Measurements from ENCODE around the gene SEMA3C. TPM values are rescaled to one million over a fixed set of nuclear protein-coding genes. Genes with fewer than 3 reads are reported as not detected.

SEMA3C gene
- total RNA-seq, 8 experiments from 2014 or later, result 32.2 to 219 (median 49.9) TPM

GRCh38 chr7:80819503-80819902 lies 99.3 kb downstream of the SEMA3C start:
- no peak overlapping the region for H3K27ac ChIP-seq
- in situ Hi-C loops (cut with MboI; ENCODE audit: low pct_unique_long_range_greater_than_20kb in 2 of 9, low sequenced_read_pairs in 9 of 9, unreplicated experiment in 9 of 9), result no loop called here
- H3K4me1 ChIP-seq (replicated peaks in 1 of 2), result peaks cover 8 to 26% of the 10 kb centered on the region in 2 donors
- ATAC-seq (replicated peaks in 6 of 8), result no peak
- H3K4me3 ChIP-seq, result no peak overlapping the region

GRCh38 chr7:80818181-80818580 lies 100.7 kb downstream of the SEMA3C start:
- in situ Hi-C loops (cut with MboI; ENCODE audit: low pct_unique_long_range_greater_than_20kb in 2 of 9, low sequenced_read_pairs in 9 of 9, unreplicated experiment in 9 of 9), result no loop called here
- H3K4me3 ChIP-seq, result no peak overlapping the region
- H3K4me1 ChIP-seq (replicated peaks in 1 of 2), result peaks cover 3 to 18% of the 10 kb centered on the region in 2 donors
- ATAC-seq (replicated peaks in 6 of 8), result no peak
- WGBS, 10 experiments, result 67 to 100% (median 90%) methylated on average over 1 to 5 of the region's 5 CpGs; no CpG with 5 or more reads in 1 of the 10 experiments
- no peak overlapping the region for H3K27ac ChIP-seq

- WGBS, 10 experiments, result 48 to 100% (median 88%) methylated on average over 1 to 2 of the region's 2 CpGs; no CpG with 5 or more reads in 2 of the 10 experiments
- in situ Hi-C loops (cut with MboI; ENCODE audit: low pct_unique_long_range_greater_than_20kb in 2 of 9, low sequenced_read_pairs in 9 of 9, unreplicated experiment in 9 of 9), result no loop called here
- no peak overlapping the region for H3K27ac ChIP-seq
- ATAC-seq (replicated peaks in 6 of 8), result no peak
- H3K4me1 ChIP-seq (replicated peaks in 1 of 2), result peaks cover 3 to 7% of the 10 kb centered on the region in 2 donors
- H3K4me3 ChIP-seq, result no peak overlapping the region
Measured at GRCh38 chr7:80816806-80817205, 102.0 kb downstream of the SEMA3C start.

- in situ Hi-C loops (cut with MboI; ENCODE audit: low pct_unique_long_range_greater_than_20kb in 2 of 9, low sequenced_read_pairs in 9 of 9, unreplicated experiment in 9 of 9), result no loop called here
- no peak overlapping the region for H3K27ac ChIP-seq
- peaks cover 0 to 3% of the 10 kb centered on the region in 2 donors for H3K4me1 ChIP-seq (replicated peaks in 1 of 2)
- no peak overlapping the region for H3K4me3 ChIP-seq
- 60 to 100% (median 100%) methylated on average over 1 of the region's 1 CpG; no CpG with 5 or more reads in 2 of the 10 experiments for WGBS, 10 experiments
- no peak for ATAC-seq (replicated peaks in 6 of 8)
Measured at GRCh38 chr7:80815733-80816132, 103.1 kb downstream of the SEMA3C start.

- in situ Hi-C loops (cut with MboI; ENCODE audit: low pct_unique_long_range_greater_than_20kb in 2 of 9, low sequenced_read_pairs in 9 of 9, unreplicated experiment in 9 of 9), result no loop called here
- H3K4me3 ChIP-seq, result no peak overlapping the region
- no peak for ATAC-seq (replicated peaks in 6 of 8)
- 80 to 100% (median 88%) methylated on average over 1 of the region's 1 CpG; no CpG with 5 or more reads in 2 of the 10 experiments for whole genome bisulfite sequencing, 10 experiments
- no peaks in the 10 kb centered on the region for H3K4me1 ChIP-seq (replicated peaks in 1 of 2)
- H3K27ac ChIP-seq, result no peak overlapping the region
Measured at GRCh38 chr7:80809545-80809944, 109.3 kb downstream of the SEMA3C start.

- 14 to 100% (median 96%) methylated on average over 1 to 3 of the region's 3 CpGs for WGBS, 10 experiments
Measured at GRCh38 chr7:80807166-80807900, 111.5 kb downstream of the SEMA3C start.

GRCh38 chr7:80806663-80807062 lies 112.2 kb downstream of the SEMA3C start:
- no peaks in the 10 kb centered on the region for H3K4me1 ChIP-seq (replicated peaks in 1 of 2)
- WGBS, 10 experiments, result 75 to 100% (median 92%) methylated on average over 1 to 5 of the region's 6 CpGs
- H3K27ac ChIP-seq, result no peak overlapping the region
- ATAC-seq (replicated peaks in 6 of 8), result no peak
- in situ Hi-C loops (cut with MboI; ENCODE audit: low pct_unique_long_range_greater_than_20kb in 2 of 9, low sequenced_read_pairs in 9 of 9, unreplicated experiment in 9 of 9), result no loop called here
- no peak overlapping the region for H3K4me3 ChIP-seq

More at GRCh38 chr7:80807166-80807900, 111.5 kb downstream of the SEMA3C start:
- H3K4me3 ChIP-seq, result no peak overlapping the region
- in situ Hi-C loops (cut with MboI; ENCODE audit: low pct_unique_long_range_greater_than_20kb in 2 of 9, low sequenced_read_pairs in 9 of 9, unreplicated experiment in 9 of 9), result no loop called here
- no peaks in the 10 kb centered on the region for H3K4me1 ChIP-seq (replicated peaks in 1 of 2)
- no peak overlapping the region for H3K27ac ChIP-seq
- ATAC-seq (replicated peaks in 6 of 8), result no peak

GRCh38 chr7:80804589-80804988 lies 114.3 kb downstream of the SEMA3C start:
- 0 to 86% (median 67%) methylated on average over 1 to 4 of the region's 4 CpGs; no CpG with 5 or more reads in 1 of the 10 experiments for WGBS, 10 experiments
- H3K27ac ChIP-seq, result no peak overlapping the region
- in situ Hi-C loops (cut with MboI; ENCODE audit: low pct_unique_long_range_greater_than_20kb in 2 of 9, low sequenced_read_pairs in 9 of 9, unreplicated experiment in 9 of 9), result no loop called here
- H3K4me3 ChIP-seq, result no peak overlapping the region
- ATAC-seq (replicated peaks in 6 of 8), result peak in 3 of 8 experiments; percentile 53 to 96 (median 93)
- no peaks in the 10 kb centered on the region for H3K4me1 ChIP-seq (replicated peaks in 1 of 2)

- no peaks in the 10 kb centered on the region for H3K4me1 ChIP-seq (replicated peaks in 1 of 2)
- in situ Hi-C loops (cut with MboI; ENCODE audit: low pct_unique_long_range_greater_than_20kb in 2 of 9, low sequenced_read_pairs in 9 of 9, unreplicated experiment in 9 of 9), result no loop called here
- no peak overlapping the region for H3K27ac ChIP-seq
- H3K4me3 ChIP-seq, result no peak overlapping the region
- ATAC-seq (replicated peaks in 6 of 8), result peak in 1 of 8 experiments; percentile 93
- WGBS, 10 experiments, result 11 to 94% (median 86%) methylated on average over 4 to 5 of the region's 5 CpGs; no CpG with 5 or more reads in 2 of the 10 experiments
Measured at GRCh38 chr7:80802527-80802926, 116.3 kb downstream of the SEMA3C start.

GRCh38 chr7:80794631-80795573 lies 123.9 kb downstream of the SEMA3C start:
- 0 to 100% (median 86%) methylated on average over 1 to 10 of the region's 10 CpGs for WGBS, 10 experiments
- in situ Hi-C loops (cut with MboI; ENCODE audit: low pct_unique_long_range_greater_than_20kb in 2 of 9, low sequenced_read_pairs in 9 of 9, unreplicated experiment in 9 of 9), result no loop called here
- no peak overlapping the region for H3K27ac ChIP-seq
- peak in 3 of 8 experiments; percentile 41 to 92 (median 92) for ATAC-seq (replicated peaks in 6 of 8)
- H3K4me1 ChIP-seq (replicated peaks in 1 of 2), result peaks cover 0 to 2% of the 10 kb centered on the region in 2 donors
- H3K4me3 ChIP-seq, result no peak overlapping the region

GRCh38 chr7:80791509-80791929 lies 127.3 kb downstream of the SEMA3C start:
- WGBS, 10 experiments, result 36 to 100% (median 85%) methylated on average over 1 to 3 of the region's 3 CpGs; no CpG with 5 or more reads in 2 of the 10 experiments
- no peak overlapping the region for H3K4me3 ChIP-seq
- H3K4me1 ChIP-seq (replicated peaks in 1 of 2), result peaks cover 0 to 2% of the 10 kb centered on the region in 2 donors
- in situ Hi-C loops (cut with MboI; ENCODE audit: low pct_unique_long_range_greater_than_20kb in 2 of 9, low sequenced_read_pairs in 9 of 9, unreplicated experiment in 9 of 9), result no loop called here
- ATAC-seq (replicated peaks in 6 of 8), result peak in 1 of 8 experiments; percentile 12
- H3K27ac ChIP-seq, result no peak overlapping the region

GRCh38 chr7:80790877-80791276 lies 128.0 kb downstream of the SEMA3C start:
- Histone ChIP-seq H3K4me3 (no peak overlapping the region), H3K4me1 (replicated peaks in 1 of 2) (peaks cover 0 to 2% of the 10 kb centered on the region in 2 donors), H3K27ac (no peak overlapping the region)
- no peak for ATAC-seq (replicated peaks in 6 of 8)
- 40 to 100% (median 96%) methylated on average over 1 to 4 of the region's 4 CpGs; no CpG with 5 or more reads in 1 of the 10 experiments for WGBS, 10 experiments
- in situ Hi-C loops (cut with MboI; ENCODE audit: low pct_unique_long_range_greater_than_20kb in 2 of 9, low sequenced_read_pairs in 9 of 9, unreplicated experiment in 9 of 9), result no loop called here

- Histone ChIP-seq H3K27ac (no peak overlapping the region), H3K4me3 (no peak overlapping the region), H3K4me1 (replicated peaks in 1 of 2) (peaks cover 0 to 10% of the 10 kb centered on the region in 2 donors)
- in situ Hi-C loops (cut with MboI; ENCODE audit: low pct_unique_long_range_greater_than_20kb in 2 of 9, low sequenced_read_pairs in 9 of 9, unreplicated experiment in 9 of 9), result no loop called here
- 0 to 100% (median 77%) methylated on average over 1 of the region's 1 CpG; no CpG with 5 or more reads in 2 of the 10 experiments for WGBS, 10 experiments
- no peak for ATAC-seq (replicated peaks in 6 of 8)
Measured at GRCh38 chr7:80787721-80788120, 131.1 kb downstream of the SEMA3C start.
